Fibroblast of skin of left quadriceps (primary cell): Measurements from ENCODE around the gene UXT.
"Not testable (repeated sequence)": the region's sequence is repeated elsewhere in the genome, so short reads cannot be mapped to it uniquely, and the experiment has no call there.

Experiments used
- DNase-seq, 2 experiments: peaks; one replicate each; pipeline ENCODE4 v3.0.0-alpha.2; 2013; ENCODE audit warnings: low read depth in 2 of 2

Gene UXT

GRCh38 chrX:47658684-47659420 is at the start of gene UXT:
Gene UXT (minus strand): TSS chrX:47659180. CDS start chrX:47658927, 253 bp downstream.
- DNase-seq = peak; percentile 92 to 93

- DNase-seq = no peak
Measured at GRCh38 chrX:47707031-47707780, 48.2 kb upstream of the UXT start.

GRCh38 chrX:47706575-47706974 is 47.6 kb upstream of the UXT start:
- DNase-seq = peak; percentile 4 to 7

- DNase-seq = no peak
Measured at GRCh38 chrX:47704736-47705135, 45.8 kb upstream of the UXT start.

- no peak for DNase-seq
Measured at GRCh38 chrX:47697181-47697580, 38.2 kb upstream of the UXT start.

GRCh38 chrX:47690175-47690574 is 31.2 kb upstream of the UXT start:
- DNase-seq = no peak

- no peak for DNase-seq
Measured at GRCh38 chrX:47687263-47687662, 28.3 kb upstream of the UXT start.

- DNase-seq = no peak
Measured at GRCh38 chrX:47683829-47684205, 24.8 kb upstream of the UXT start.

GRCh38 chrX:47683184-47683828 is 24.3 kb upstream of the UXT start:
- no peak for DNase-seq

GRCh38 chrX:47675959-47676859 is 17.2 kb upstream of the UXT start:
- not testable (repeated sequence) for DNase-seq

- DNase-seq = no peak
Measured at GRCh38 chrX:47674776-47675175, 15.8 kb upstream of the UXT start.

GRCh38 chrX:47665797-47666196 is 6.8 kb upstream of the UXT start:
- not testable (repeated sequence) for DNase-seq

- no peak for DNase-seq
Measured at GRCh38 chrX:47664737-47665136, 5.8 kb upstream of the UXT start.

- peak; percentile 83 to 84 for DNase-seq
Measured at GRCh38 chrX:47662144-47662657, 3.2 kb upstream of the UXT start.

GRCh38 chrX:47661539-47661938 is 2.6 kb upstream of the UXT start:
- DNase-seq = no peak

GRCh38 chrX:47659421-47659726 is 394 bp upstream of the UXT start:
- no peak for DNase-seq

- no peak for DNase-seq
Measured at GRCh38 chrX:47658301-47658683, 688 bp downstream of the UXT start.

- no peak for DNase-seq
Measured at GRCh38 chrX:47651043-47651905, 7.7 kb downstream of the UXT start.

- DNase-seq = peak; percentile 97
Measured at GRCh38 chrX:47650164-47651042, 8.6 kb downstream of the UXT start, which contains the start of gene ELK1. Gene ELK1 (minus strand): TSS chrX:47650563. CDS start chrX:47641441, 9,122 bp downstream.

- no peak for DNase-seq
Measured at GRCh38 chrX:47649781-47650163, 9.2 kb downstream of the UXT start.
